ENCODE results near the gene GLP2R.

DNA sequence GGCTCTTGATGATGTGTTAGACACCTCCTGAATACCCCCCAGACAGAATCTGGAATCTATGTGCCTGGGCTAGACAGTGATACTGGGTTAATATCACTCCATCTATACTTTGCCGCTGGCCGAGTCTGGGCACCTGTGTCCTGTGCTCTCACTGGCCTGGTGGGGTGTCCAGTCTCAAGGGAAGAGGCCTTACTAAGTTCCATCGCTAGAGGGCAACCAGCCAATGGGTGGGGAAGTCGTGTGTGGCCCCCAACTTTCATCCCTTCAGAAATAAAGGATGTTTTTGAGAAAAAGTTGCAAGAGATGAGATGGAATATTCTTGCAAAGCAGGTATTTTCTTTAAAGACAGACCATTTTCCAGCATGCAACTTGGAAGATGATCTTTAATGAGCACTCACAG, 1.6 kb upstream of the GLP2R start:
- TF ChIP-seq, protein P1, sequence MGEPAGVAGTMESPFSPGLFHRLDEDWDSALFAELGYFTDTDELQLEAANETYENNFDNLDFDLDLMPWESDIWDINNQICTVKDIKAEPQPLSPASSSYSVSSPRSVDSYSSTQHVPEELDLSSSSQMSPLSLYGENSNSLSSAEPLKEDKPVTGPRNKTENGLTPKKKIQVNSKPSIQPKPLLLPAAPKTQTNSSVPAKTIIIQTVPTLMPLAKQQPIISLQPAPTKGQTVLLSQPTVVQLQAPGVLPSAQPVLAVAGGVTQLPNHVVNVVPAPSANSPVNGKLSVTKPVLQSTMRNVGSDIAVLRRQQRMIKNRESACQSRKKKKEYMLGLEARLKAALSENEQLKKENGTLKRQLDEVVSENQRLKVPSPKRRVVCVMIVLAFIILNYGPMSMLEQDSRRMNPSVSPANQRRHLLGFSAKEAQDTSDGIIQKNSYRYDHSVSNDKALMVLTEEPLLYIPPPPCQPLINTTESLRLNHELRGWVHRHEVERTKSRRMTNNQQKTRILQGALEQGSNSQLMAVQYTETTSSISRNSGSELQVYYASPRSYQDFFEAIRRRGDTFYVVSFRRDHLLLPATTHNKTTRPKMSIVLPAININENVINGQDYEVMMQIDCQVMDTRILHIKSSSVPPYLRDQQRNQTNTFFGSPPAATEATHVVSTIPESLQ (CRISPR knock-in tag; IDR thresholded peaks at IDR 0.05), result no peak
- TF ChIP-seq, protein P2, sequence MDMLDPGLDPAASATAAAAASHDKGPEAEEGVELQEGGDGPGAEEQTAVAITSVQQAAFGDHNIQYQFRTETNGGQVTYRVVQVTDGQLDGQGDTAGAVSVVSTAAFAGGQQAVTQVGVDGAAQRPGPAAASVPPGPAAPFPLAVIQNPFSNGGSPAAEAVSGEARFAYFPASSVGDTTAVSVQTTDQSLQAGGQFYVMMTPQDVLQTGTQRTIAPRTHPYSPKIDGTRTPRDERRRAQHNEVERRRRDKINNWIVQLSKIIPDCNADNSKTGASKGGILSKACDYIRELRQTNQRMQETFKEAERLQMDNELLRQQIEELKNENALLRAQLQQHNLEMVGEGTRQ (CRISPR knock-in tag; IDR thresholded peaks at IDR 0.05), result no peak
- TF ChIP-seq, protein P3, sequence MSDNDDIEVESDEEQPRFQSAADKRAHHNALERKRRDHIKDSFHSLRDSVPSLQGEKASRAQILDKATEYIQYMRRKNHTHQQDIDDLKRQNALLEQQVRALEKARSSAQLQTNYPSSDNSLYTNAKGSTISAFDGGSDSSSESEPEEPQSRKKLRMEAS (CRISPR knock-in tag; IDR thresholded peaks at IDR 0.05), result no peak
- TF ChIP-seq ZNF138 (CRISPR knock-in tag; conservative IDR thresholded peaks at IDR 0.05) (no peak), TEAD1 (CRISPR knock-in tag; IDR thresholded peaks at IDR 0.05) (no peak), ESRRA (CRISPR knock-in tag; IDR thresholded peaks at IDR 0.05; ENCODE audit: borderline replicate concordance) (no peak), CTCF (IDR thresholded peaks at IDR 0.05) (no peak), CREM (CRISPR knock-in tag; IDR thresholded peaks at IDR 0.05) (no peak), SP1 (CRISPR knock-in tag; conservative IDR thresholded peaks at IDR 0.05) (no peak), ETV6 (CRISPR knock-in tag; IDR thresholded peaks at IDR 0.05) (no peak), NR2C2 (CRISPR knock-in tag; IDR thresholded peaks at IDR 0.05) (no peak), PRDM15 (CRISPR knock-in tag; IDR thresholded peaks at IDR 0.05) (no peak)
- TF ChIP-seq, protein P4, sequence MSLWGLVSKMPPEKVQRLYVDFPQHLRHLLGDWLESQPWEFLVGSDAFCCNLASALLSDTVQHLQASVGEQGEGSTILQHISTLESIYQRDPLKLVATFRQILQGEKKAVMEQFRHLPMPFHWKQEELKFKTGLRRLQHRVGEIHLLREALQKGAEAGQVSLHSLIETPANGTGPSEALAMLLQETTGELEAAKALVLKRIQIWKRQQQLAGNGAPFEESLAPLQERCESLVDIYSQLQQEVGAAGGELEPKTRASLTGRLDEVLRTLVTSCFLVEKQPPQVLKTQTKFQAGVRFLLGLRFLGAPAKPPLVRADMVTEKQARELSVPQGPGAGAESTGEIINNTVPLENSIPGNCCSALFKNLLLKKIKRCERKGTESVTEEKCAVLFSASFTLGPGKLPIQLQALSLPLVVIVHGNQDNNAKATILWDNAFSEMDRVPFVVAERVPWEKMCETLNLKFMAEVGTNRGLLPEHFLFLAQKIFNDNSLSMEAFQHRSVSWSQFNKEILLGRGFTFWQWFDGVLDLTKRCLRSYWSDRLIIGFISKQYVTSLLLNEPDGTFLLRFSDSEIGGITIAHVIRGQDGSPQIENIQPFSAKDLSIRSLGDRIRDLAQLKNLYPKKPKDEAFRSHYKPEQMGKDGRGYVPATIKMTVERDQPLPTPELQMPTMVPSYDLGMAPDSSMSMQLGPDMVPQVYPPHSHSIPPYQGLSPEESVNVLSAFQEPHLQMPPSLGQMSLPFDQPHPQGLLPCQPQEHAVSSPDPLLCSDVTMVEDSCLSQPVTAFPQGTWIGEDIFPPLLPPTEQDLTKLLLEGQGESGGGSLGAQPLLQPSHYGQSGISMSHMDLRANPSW (CRISPR knock-in tag; conservative IDR thresholded peaks at IDR 0.05; ENCODE audit: low read depth), result no peak
- TF ChIP-seq, protein P5, sequence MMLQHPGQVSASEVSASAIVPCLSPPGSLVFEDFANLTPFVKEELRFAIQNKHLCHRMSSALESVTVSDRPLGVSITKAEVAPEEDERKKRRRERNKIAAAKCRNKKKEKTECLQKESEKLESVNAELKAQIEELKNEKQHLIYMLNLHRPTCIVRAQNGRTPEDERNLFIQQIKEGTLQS (CRISPR knock-in tag; conservative IDR thresholded peaks at IDR 0.05), result no peak
